Hepatocyte (in vitro differentiated cells): Measurements from ENCODE around the gene HSF5.

Source experiments
- EZH2 ChIP-seq: fragments of 200-600 bp; sonication (generic); IDR thresholded peaks from 2 replicates; pipeline ENCODE4 v1.6.1; 2016; ENCODE audit warnings: antibody characterized with exemption, mild to moderate bottlenecking, borderline replicate concordance
- EZH2phosphoT487 ChIP-seq: fragments of 200-600 bp; sonication (generic); IDR thresholded peaks from one replicate; pipeline ENCODE4 v1.6.1; 2018; ENCODE audit warnings: antibody characterized with exemption, mild to moderate bottlenecking, low read depth, moderate library complexity; ENCODE audit not compliant: unreplicated experiment, severe bottlenecking
- TF ChIP-seq, protein P1 (sequence below): fragments of 200-600 bp; sonication (generic); IDR thresholded peaks from 2 replicates; pipeline ENCODE4 v1.5.1; 2016; ENCODE audit warnings: antibody characterized with exemption, mild to moderate bottlenecking; ENCODE audit not compliant: poor library complexity

DNA sequence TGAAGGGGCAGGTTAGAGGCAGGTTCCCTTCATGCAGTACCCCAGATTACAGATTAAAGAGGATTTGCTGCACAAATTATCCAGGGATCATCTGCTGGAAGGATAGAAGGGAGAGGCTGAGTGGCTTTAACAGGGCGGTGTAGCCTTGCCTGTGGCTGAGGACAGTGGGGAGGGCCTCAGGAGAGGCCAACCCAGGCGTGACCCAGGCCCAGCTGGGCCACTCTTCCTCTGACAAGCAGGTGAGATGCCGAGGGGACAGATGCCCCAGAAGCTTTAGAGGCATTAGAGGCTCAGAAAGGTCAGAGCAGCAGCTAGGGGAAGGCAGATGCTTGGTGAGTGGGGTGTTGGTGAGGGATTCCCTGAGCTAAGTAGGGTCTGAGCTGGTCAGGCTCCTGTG lies 44.3 kb upstream of the HSF5 start:
- TF ChIP-seq, protein P1, sequence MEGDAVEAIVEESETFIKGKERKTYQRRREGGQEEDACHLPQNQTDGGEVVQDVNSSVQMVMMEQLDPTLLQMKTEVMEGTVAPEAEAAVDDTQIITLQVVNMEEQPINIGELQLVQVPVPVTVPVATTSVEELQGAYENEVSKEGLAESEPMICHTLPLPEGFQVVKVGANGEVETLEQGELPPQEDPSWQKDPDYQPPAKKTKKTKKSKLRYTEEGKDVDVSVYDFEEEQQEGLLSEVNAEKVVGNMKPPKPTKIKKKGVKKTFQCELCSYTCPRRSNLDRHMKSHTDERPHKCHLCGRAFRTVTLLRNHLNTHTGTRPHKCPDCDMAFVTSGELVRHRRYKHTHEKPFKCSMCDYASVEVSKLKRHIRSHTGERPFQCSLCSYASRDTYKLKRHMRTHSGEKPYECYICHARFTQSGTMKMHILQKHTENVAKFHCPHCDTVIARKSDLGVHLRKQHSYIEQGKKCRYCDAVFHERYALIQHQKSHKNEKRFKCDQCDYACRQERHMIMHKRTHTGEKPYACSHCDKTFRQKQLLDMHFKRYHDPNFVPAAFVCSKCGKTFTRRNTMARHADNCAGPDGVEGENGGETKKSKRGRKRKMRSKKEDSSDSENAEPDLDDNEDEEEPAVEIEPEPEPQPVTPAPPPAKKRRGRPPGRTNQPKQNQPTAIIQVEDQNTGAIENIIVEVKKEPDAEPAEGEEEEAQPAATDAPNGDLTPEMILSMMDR, result no peak
- TF ChIP-seq EZH2, result no peak
- no peak for TF ChIP-seq EZH2phosphoT487
